HEK293 (cell line): ENCODE results near the gene OR6N2.

Experiments used
- CTCF ChIA-PET: fragments of 350-600 bp; formaldehyde crosslinking; extraction: SDS; loops from one replicate; lab custom pipeline; 2021; ENCODE audit warnings: antibody characterized with exemption; lab: Yijun Ruan, JAX
- POLR2A ChIA-PET: fragments of 300-600 bp; formaldehyde crosslinking; extraction: SDS; loops from one replicate; lab custom pipeline; 2020; ENCODE audit warnings: antibody characterized with exemption, inconsistent platforms; lab: Yijun Ruan, JAX
- H3K27ac ChIP-seq: fragments of 200-500 bp; sonication (Bioruptor generic); 2 replicates; pipeline ENCODE4 v1.5.1; 2014; ENCODE audit warnings: low read depth, low read length, control low read depth, inconsistent platforms; ENCODE audit errors: extremely low read depth
- H3K36me3 ChIP-seq, 2 experiments: fragments of 200-500 bp in 1 of 2; sonication (Bioruptor generic) in 1 of 2; 1 replicate in 1 of 2; 2 replicates in 1 of 2; pipeline ENCODE4 v1.5.1; 2014 to 2017; ENCODE audit warnings: inconsistent platforms in 2 of 2, low read length in 2 of 2; ENCODE audit not compliant: control insufficient read depth in 2 of 2, insufficient read depth in 1 of 2
- H3K4me1 ChIP-seq: fragments of 200-500 bp; sonication (Bioruptor generic); 2 replicates; pipeline ENCODE4 v1.5.1; 2014; ENCODE audit warnings: mild to moderate bottlenecking, low read length, inconsistent platforms; ENCODE audit not compliant: control insufficient read depth, insufficient read depth
- H3K4me3 ChIP-seq: 2 replicates; pipeline ENCODE4 v1.5.1; 2011; ENCODE audit warnings: low read depth, mild to moderate bottlenecking, control low read depth, low read length, moderate library complexity
- H3K9me3 ChIP-seq: fragments of 200-500 bp; sonication (Bioruptor generic); 2 replicates; pipeline ENCODE4 v1.5.1; 2014; ENCODE audit warnings: low read depth, low read length, inconsistent platforms; ENCODE audit not compliant: control insufficient read depth, insufficient read depth
- BCL11A ChIP-seq: fragments of 450-650 bp; formaldehyde crosslinking; IDR thresholded peaks from 2 replicates; pipeline ENCODE4 v1.5.1; 2016; ENCODE audit warnings: low read depth, missing biosample characterization, missing genetic modification characterization
- GLI4 ChIP-seq: fragments of 450-650 bp; formaldehyde crosslinking; IDR thresholded peaks from 2 replicates; pipeline ENCODE4 v1.5.1; 2016; ENCODE audit warnings: missing biosample characterization, missing genetic modification characterization
- KLF17 ChIP-seq: fragments of 450-650 bp; formaldehyde crosslinking; IDR thresholded peaks from 2 replicates; pipeline ENCODE4 v1.5.1; 2016; ENCODE audit warnings: missing biosample characterization, missing genetic modification characterization
- MYNN ChIP-seq: fragments of 450-650 bp; formaldehyde crosslinking; IDR thresholded peaks from 2 replicates; pipeline ENCODE4 v1.5.1; 2016; ENCODE audit warnings: missing biosample characterization, missing genetic modification characterization, borderline replicate concordance
- ZBTB44 ChIP-seq: fragments of 450-650 bp; IDR thresholded peaks from 2 replicates; pipeline ENCODE4 v1.5.1; 2018; ENCODE audit warnings: missing biosample characterization, mild to moderate bottlenecking, missing genetic modification characterization
- ZFP69B ChIP-seq: fragments of 450-650 bp; formaldehyde crosslinking; IDR thresholded peaks from 2 replicates; pipeline ENCODE4 v1.5.1; 2016; ENCODE audit warnings: missing biosample characterization, missing genetic modification characterization
- ZNF112 ChIP-seq: fragments of 450-650 bp; formaldehyde crosslinking; IDR thresholded peaks from 2 replicates; pipeline ENCODE4 v1.5.0; 2017; ENCODE audit warnings: missing biosample characterization, missing genetic modification characterization
- ZNF121 ChIP-seq: fragments of 450-650 bp; formaldehyde crosslinking; IDR thresholded peaks from 2 replicates; pipeline ENCODE4 v1.5.1; 2016; ENCODE audit warnings: missing biosample characterization, missing genetic modification characterization
- ZNF138 ChIP-seq: fragments of 450-650 bp; formaldehyde crosslinking; IDR thresholded peaks from 2 replicates; pipeline ENCODE4 v1.5.1; 2016; ENCODE audit warnings: missing biosample characterization, missing genetic modification characterization, borderline replicate concordance
- ZNF26 ChIP-seq: fragments of 450-650 bp; formaldehyde crosslinking; IDR thresholded peaks from 2 replicates; pipeline ENCODE4 v1.5.1; 2016; ENCODE audit warnings: missing biosample characterization, missing genetic modification characterization
- ZNF341 ChIP-seq: fragments of 450-650 bp; formaldehyde crosslinking; IDR thresholded peaks from 2 replicates; pipeline ENCODE4; 2016; ENCODE audit warnings: low read depth, missing biosample characterization, missing genetic modification characterization
- ZNF394 ChIP-seq: fragments of 450-650 bp; formaldehyde crosslinking; IDR thresholded peaks from 2 replicates; pipeline ENCODE4 v1.5.1; 2016; ENCODE audit warnings: missing biosample characterization, missing genetic modification characterization, mild to moderate bottlenecking, moderate library complexity, borderline replicate concordance
- ZNF473 ChIP-seq: fragments of 450-650 bp; formaldehyde crosslinking; IDR thresholded peaks from 2 replicates; pipeline ENCODE4 v1.5.1; 2017; ENCODE audit warnings: missing biosample characterization, missing genetic modification characterization
- ZNF510 ChIP-seq: fragments of 450-650 bp; formaldehyde crosslinking; IDR thresholded peaks from 2 replicates; pipeline ENCODE4 v1.5.1; 2018; ENCODE audit warnings: mild to moderate bottlenecking, missing genetic modification characterization, missing biosample characterization; ENCODE audit not compliant: insufficient replicate concordance
- ZNF580 ChIP-seq: fragments of 450-650 bp; formaldehyde crosslinking; IDR thresholded peaks from 2 replicates; pipeline ENCODE4 v1.5.1; 2016; ENCODE audit warnings: missing biosample characterization, missing genetic modification characterization
- ZNF621 ChIP-seq: fragments of 450-650 bp; formaldehyde crosslinking; IDR thresholded peaks from 2 replicates; pipeline ENCODE4 v1.5.1; 2017; ENCODE audit warnings: missing biosample characterization, missing genetic modification characterization
- TF ChIP-seq, protein P1 (sequence below): fragments of 450-650 bp; formaldehyde crosslinking; IDR thresholded peaks from 2 replicates; pipeline ENCODE4 v1.5.1; 2016; ENCODE audit warnings: missing biosample characterization, missing genetic modification characterization
- TF ChIP-seq, protein P2 (sequence below): fragments of 450-650 bp; formaldehyde crosslinking; IDR thresholded peaks from 2 replicates; pipeline ENCODE4 v1.5.1; 2016; ENCODE audit warnings: missing biosample characterization, missing genetic modification characterization
- TF ChIP-seq, protein P3 (sequence below): fragments of 450-650 bp; formaldehyde crosslinking; conservative IDR thresholded peaks from 2 replicates; pipeline ENCODE4 v1.5.1; 2016; ENCODE audit warnings: low read depth, missing biosample characterization, missing genetic modification characterization
- TF ChIP-seq, protein P4 (sequence below): fragments of 450-650 bp; formaldehyde crosslinking; IDR thresholded peaks from 2 replicates; pipeline ENCODE4 v1.5.1; 2016; ENCODE audit warnings: missing biosample characterization, missing genetic modification characterization

OR6N2 gene

GRCh38 chr1:158818975-158819431 lies 38.0 kb upstream of the OR6N2 start:
- Histone ChIP-seq H3K4me3 (no peak overlapping the region), H3K9me3 (no peaks in the 10 kb centered on the region), H3K4me1 (no peaks in the 10 kb centered on the region), H3K27ac (no peak overlapping the region), H3K36me3 (no peaks in the 10 kb centered on the region)
- POLR2A ChIA-PET = no interaction called here
- CTCF ChIA-PET = interaction anchor here (0.6 to 0.8 kb wide), 2 partner anchors 180 to 395 kb away, joined by 3 read pairs; no protein-coding TSS in a partner anchor
- TF ChIP-seq, protein P1, sequence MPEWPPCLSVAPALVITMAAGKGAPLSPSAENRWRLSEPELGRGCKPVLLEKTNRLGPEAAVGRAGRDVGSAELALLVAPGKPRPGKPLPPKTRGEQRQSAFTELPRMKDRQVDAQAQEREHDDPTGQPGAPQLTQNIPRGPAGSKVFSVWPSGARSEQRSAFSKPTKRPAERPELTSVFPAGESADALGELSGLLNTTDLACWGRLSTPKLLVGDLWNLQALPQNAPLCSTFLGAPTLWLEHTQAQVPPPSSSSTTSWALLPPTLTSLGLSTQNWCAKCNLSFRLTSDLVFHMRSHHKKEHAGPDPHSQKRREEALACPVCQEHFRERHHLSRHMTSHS (tag by site-specific recombination) = no peak
- TF ChIP-seq, protein P2, sequence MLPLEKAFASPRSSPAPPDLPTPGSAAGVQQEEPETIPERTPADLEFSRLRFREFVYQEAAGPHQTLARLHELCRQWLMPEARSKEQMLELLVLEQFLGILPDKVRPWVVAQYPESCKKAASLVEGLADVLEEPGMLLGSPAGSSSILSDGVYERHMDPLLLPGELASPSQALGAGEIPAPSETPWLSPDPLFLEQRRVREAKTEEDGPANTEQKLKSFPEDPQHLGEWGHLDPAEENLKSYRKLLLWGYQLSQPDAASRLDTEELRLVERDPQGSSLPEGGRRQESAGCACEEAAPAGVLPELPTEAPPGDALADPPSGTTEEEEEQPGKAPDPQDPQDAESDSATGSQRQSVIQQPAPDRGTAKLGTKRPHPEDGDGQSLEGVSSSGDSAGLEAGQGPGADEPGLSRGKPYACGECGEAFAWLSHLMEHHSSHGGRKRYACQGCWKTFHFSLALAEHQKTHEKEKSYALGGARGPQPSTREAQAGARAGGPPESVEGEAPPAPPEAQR (tag by site-specific recombination) = no peak
- TF ChIP-seq KLF17 (tag by site-specific recombination) = no peak
- TF ChIP-seq, protein P3, sequence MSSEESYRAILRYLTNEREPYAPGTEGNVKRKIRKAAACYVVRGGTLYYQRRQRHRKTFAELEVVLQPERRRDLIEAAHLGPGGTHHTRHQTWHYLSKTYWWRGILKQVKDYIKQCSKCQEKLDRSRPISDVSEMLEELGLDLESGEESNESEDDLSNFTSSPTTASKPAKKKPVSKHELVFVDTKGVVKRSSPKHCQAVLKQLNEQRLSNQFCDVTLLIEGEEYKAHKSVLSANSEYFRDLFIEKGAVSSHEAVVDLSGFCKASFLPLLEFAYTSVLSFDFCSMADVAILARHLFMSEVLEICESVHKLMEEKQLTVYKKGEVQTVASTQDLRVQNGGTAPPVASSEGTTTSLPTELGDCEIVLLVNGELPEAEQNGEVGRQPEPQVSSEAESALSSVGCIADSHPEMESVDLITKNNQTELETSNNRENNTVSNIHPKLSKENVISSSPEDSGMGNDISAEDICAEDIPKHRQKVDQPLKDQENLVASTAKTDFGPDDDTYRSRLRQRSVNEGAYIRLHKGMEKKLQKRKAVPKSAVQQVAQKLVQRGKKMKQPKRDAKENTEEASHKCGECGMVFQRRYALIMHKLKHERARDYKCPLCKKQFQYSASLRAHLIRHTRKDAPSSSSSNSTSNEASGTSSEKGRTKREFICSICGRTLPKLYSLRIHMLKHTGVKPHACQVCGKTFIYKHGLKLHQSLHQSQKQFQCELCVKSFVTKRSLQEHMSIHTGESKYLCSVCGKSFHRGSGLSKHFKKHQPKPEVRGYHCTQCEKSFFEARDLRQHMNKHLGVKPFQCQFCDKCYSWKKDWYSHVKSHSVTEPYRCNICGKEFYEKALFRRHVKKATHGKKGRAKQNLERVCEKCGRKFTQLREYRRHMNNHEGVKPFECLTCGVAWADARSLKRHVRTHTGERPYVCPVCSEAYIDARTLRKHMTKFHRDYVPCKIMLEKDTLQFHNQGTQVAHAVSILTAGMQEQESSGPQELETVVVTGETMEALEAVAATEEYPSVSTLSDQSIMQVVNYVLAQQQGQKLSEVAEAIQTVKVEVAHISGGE (tag by site-specific recombination) = no peak
- TF ChIP-seq MYNN = no peak
- no peak for TF ChIP-seq ZNF580 (tag by site-specific recombination)
- TF ChIP-seq ZNF121 (tag by site-specific recombination) = no peak
- TF ChIP-seq GLI4 = no peak
- TF ChIP-seq ZBTB44 (tag by site-specific recombination) = no peak
- TF ChIP-seq, all 188 proteins: peak for 0

DNA sequence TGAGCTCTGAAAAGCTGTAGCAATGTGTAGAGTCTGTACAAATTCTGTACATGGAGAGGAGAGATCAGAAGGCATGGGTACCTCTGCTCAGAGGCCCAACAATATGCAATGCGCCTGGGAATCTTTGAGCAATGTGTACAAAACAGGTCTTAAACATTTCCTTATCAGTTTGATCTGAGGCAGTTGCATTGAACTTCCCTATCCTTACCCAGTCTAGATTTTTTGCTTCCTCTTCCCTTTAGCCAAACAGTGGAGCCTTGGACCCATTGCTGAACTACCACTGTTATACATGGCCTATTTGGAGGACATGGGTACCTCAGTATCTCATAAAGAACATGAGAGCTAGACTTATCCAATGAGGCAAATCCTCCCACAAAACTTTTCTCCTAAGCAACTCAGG lies 37.6 kb upstream of the OR6N2 start:
- Histone ChIP-seq H3K4me3 (no peak overlapping the region), H3K36me3 (no peaks in the 10 kb centered on the region), H3K4me1 (no peaks in the 10 kb centered on the region), H3K9me3 (no peaks in the 10 kb centered on the region), H3K27ac (no peak overlapping the region)
- TF ChIP-seq ZNF473 (tag by site-specific recombination) = no peak
- TF ChIP-seq ZNF112 = no peak
- TF ChIP-seq ZBTB44 (tag by site-specific recombination) = no peak
- TF ChIP-seq ZNF621 (tag by site-specific recombination) = no peak
- TF ChIP-seq, protein P4, sequence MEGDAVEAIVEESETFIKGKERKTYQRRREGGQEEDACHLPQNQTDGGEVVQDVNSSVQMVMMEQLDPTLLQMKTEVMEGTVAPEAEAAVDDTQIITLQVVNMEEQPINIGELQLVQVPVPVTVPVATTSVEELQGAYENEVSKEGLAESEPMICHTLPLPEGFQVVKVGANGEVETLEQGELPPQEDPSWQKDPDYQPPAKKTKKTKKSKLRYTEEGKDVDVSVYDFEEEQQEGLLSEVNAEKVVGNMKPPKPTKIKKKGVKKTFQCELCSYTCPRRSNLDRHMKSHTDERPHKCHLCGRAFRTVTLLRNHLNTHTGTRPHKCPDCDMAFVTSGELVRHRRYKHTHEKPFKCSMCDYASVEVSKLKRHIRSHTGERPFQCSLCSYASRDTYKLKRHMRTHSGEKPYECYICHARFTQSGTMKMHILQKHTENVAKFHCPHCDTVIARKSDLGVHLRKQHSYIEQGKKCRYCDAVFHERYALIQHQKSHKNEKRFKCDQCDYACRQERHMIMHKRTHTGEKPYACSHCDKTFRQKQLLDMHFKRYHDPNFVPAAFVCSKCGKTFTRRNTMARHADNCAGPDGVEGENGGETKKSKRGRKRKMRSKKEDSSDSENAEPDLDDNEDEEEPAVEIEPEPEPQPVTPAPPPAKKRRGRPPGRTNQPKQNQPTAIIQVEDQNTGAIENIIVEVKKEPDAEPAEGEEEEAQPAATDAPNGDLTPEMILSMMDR (tag by site-specific recombination) = no peak
- no peak for TF ChIP-seq BCL11A (tag by site-specific recombination)
- TF ChIP-seq ZFP69B (tag by site-specific recombination) = no peak
- no peak for TF ChIP-seq ZNF138 (tag by site-specific recombination)
- TF ChIP-seq ZNF26 (tag by site-specific recombination) = no peak
- TF ChIP-seq ZNF394 (tag by site-specific recombination) = no peak
- TF ChIP-seq ZNF510 (tag by site-specific recombination) = no peak
- TF ChIP-seq ZNF341 = no peak
- CTCF ChIA-PET = interaction anchor here (0.6 to 0.8 kb wide), 2 partner anchors 180 to 395 kb away, joined by 3 read pairs; no protein-coding TSS in a partner anchor
- POLR2A ChIA-PET = no interaction called here
